Uterus (tissue), 4 donors: ENCODE measurements around the gene ATP1A2. TPM values are rescaled to one million over a fixed set of nuclear protein-coding genes. Genes with fewer than 3 reads are reported as not detected.

Source experiments
- DNase-seq, 2 donors: peaks; one replicate each; pipeline ENCODE4 v3.0.0-alpha.2; 2019 to 2020
- H3K27ac ChIP-seq, 2 donors: fragments of 200-600 bp; sonication (generic); 1 replicate in 1 of 2; 2 replicates in 1 of 2; pipeline ENCODE4 v1.5.1; 2016 to 2018
- H3K27me3 ChIP-seq, 2 donors: fragments of 200-600 bp; sonication (generic); one replicate each; pipeline ENCODE4 v1.5.1; 2018 to 2019; ENCODE audit warnings: control low read depth in 1 of 2
- H3K36me3 ChIP-seq, 2 donors: fragments of 200-600 bp; sonication (generic); one replicate each; pipeline ENCODE4 v1.5.1; 2019; ENCODE audit warnings: control low read depth in 1 of 2
- H3K4me1 ChIP-seq, 2 donors: fragments of 200-600 bp; sonication (generic); one replicate each; pipeline ENCODE4 v1.5.1; 2018 to 2019; ENCODE audit warnings: control low read depth in 1 of 2
- H3K4me3 ChIP-seq, 2 donors: fragments of 200-600 bp; sonication (generic); 1 replicate in 1 of 2; 2 replicates in 1 of 2; pipeline ENCODE4 v1.5.1; 2018 to 2019; ENCODE audit warnings: mild to moderate bottlenecking in 1 of 2
- H3K9me3 ChIP-seq, 2 donors: fragments of 200-600 bp; sonication (generic); one replicate each; pipeline ENCODE4 v1.5.1; 2019; ENCODE audit warnings: control low read depth in 1 of 2
- POLR2A ChIP-seq, 2 donors: fragments of 450-650 bp; IDR thresholded peaks; one replicate each; pipeline ENCODE4 v1.6.1; 2016; ENCODE audit warnings: antibody characterized with exemption in 2 of 2, mild to moderate bottlenecking in 1 of 2, moderate library complexity in 1 of 2
- intact Hi-C: fragments of 100-400 bp; cut with DNase I; formaldehyde crosslinking; loops from one replicate; pipeline ENCODE4 v1.15.1; 2023; ENCODE audit warnings: low total_unique reads
- total RNA-seq, 4 donors: library from RNA; depleted of rRNA in 3 of 4; stranded (reverse); fragments of >200 nt in 3 of 4; gene quantifications; one replicate each; pipeline versions ENCODE4 v1.1.0 to v1.2.4, GENCODE V29; 2014 to 2023
- TF ChIP-seq, protein P1 (sequence below), 4 experiments: fragments of 200-600 bp in 2 of 4; fragments of 450-650 bp in 2 of 4; sonication (generic) in 2 of 4; IDR thresholded peaks; one replicate each; pipeline ENCODE4 v1.5.1; 2016 to 2019; ENCODE audit warnings: antibody characterized with exemption in 4 of 4, mild to moderate bottlenecking in 2 of 4, moderate library complexity in 1 of 4
- donor health status: DM: yes; HTN: yes; CAD: no.

Gene ATP1A2
- total RNA-seq, 4 donors from 2014 or later, result 1.2 to 36.8 (median 13.4) TPM

DNA sequence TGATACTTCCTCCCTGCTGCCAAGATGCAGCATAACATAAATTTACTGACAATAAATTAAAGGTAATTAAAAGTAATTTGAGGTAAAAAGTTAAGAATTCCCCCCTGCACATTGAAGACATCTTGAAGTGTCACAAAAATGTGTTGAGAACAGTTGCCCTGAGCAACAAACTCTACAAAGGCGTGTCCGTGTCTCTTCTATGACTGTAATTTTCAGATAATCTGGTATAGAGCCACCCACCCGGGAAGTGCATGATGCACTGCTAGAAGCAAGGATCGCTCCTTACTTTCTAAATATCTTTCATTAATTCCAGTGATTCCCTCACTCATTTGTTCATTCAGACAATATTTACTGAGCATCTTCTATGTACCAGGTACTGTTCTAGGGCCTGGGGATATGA is 63.8 kb downstream of the ATP1A2 start:
- no peaks in the 10 kb centered on the region for H3K4me1 ChIP-seq
- no peaks in the 10 kb centered on the region for H3K27me3 ChIP-seq
- no peak for DNase-seq
- H3K4me3 ChIP-seq, result no peak overlapping the region
- H3K9me3 ChIP-seq, result no peaks in the 10 kb centered on the region
- no peak overlapping the region for H3K27ac ChIP-seq
- H3K36me3 ChIP-seq, result no peaks in the 10 kb centered on the region
- TF ChIP-seq POLR2A (IDR thresholded peaks at IDR 0.05), result no peak
- TF ChIP-seq, protein P1, sequence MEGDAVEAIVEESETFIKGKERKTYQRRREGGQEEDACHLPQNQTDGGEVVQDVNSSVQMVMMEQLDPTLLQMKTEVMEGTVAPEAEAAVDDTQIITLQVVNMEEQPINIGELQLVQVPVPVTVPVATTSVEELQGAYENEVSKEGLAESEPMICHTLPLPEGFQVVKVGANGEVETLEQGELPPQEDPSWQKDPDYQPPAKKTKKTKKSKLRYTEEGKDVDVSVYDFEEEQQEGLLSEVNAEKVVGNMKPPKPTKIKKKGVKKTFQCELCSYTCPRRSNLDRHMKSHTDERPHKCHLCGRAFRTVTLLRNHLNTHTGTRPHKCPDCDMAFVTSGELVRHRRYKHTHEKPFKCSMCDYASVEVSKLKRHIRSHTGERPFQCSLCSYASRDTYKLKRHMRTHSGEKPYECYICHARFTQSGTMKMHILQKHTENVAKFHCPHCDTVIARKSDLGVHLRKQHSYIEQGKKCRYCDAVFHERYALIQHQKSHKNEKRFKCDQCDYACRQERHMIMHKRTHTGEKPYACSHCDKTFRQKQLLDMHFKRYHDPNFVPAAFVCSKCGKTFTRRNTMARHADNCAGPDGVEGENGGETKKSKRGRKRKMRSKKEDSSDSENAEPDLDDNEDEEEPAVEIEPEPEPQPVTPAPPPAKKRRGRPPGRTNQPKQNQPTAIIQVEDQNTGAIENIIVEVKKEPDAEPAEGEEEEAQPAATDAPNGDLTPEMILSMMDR (IDR thresholded peaks at IDR 0.05), result no peak
- intact Hi-C loops, result no loop called here

DNA sequence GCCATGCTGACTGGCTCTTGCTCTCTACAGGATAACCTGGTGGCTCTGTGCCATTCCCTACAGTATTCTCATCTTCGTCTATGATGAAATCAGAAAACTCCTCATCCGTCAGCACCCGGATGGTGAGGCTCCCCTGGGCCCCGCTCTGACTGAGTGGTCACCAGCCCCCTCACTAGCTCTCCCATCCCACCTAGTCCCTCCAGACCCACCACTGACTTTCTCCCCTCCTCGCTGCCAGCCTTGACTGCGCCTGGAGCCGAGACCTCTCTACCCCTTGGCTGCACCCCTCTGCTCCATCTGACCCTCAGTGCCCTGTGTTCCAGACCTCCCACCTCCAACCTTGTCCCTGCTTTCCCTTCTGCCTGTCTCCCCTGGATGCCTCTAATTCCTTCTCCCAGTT is 70.7 kb downstream of the ATP1A2 start:
- no peaks in the 10 kb centered on the region for H3K4me1 ChIP-seq
- intact Hi-C loops, result no loop called here
- no peaks in the 10 kb centered on the region for H3K9me3 ChIP-seq
- no peaks in the 10 kb centered on the region for H3K36me3 ChIP-seq
- no peak for DNase-seq
- TF ChIP-seq, protein P1 (IDR thresholded peaks at IDR 0.05), result no peak
- no peak for TF ChIP-seq POLR2A (IDR thresholded peaks at IDR 0.05)
- H3K27ac ChIP-seq, result no peak overlapping the region
- no peaks in the 10 kb centered on the region for H3K27me3 ChIP-seq
- no peak overlapping the region for H3K4me3 ChIP-seq

DNA sequence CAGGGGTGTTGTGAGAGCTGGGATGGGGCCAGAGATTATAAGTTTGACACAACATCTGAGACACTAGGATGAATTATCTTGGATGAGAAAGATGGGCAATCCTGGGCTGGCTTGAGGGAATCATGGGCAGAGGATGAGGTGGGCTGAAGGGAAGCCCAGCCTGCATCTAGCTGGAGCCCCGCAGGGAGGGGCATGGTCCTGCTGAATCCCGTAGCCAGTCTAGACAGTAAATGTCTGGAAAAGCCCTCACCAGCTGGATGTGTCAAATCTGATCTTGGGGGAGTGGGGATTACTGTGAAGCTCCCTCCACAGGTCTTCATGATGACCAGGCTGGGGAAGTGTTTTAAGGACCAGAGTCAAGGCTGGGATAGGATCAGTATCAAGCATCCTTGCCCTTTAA is 71.2 kb downstream of the ATP1A2 start:
- intact Hi-C loops, result no loop called here
- Histone ChIP-seq H3K4me1 (no peaks in the 10 kb centered on the region), H3K27me3 (no peaks in the 10 kb centered on the region), H3K4me3 (no peak overlapping the region), H3K27ac (no peak overlapping the region), H3K36me3 (no peaks in the 10 kb centered on the region), H3K9me3 (no peaks in the 10 kb centered on the region)
- no peak for DNase-seq
- TF ChIP-seq, protein P1 (IDR thresholded peaks at IDR 0.05), result no peak
- TF ChIP-seq POLR2A (IDR thresholded peaks at IDR 0.05), result no peak

DNA sequence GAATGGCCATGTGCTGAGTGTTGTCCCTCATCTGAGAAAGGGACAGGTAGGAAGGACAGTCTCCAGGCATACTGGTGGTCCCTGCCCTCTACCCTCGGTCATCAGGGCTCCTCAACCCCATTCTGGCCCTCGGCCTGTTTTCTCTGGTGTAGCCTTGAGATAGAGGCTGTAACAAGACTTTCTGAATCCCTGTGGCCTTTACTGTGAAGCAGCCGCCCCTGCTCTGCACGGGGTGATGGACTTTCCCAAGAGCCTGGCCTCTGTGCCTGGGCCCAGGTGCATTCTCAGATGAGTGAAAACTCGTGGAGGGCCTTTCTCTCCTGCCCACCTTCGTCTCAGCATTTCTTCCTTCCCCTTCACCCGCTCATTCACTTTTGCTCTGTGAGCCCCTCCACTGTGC is 71.8 kb downstream of the ATP1A2 start:
- H3K4me3 ChIP-seq, result no peak overlapping the region
- H3K9me3 ChIP-seq, result no peaks in the 10 kb centered on the region
- DNase-seq, result no peak
- no peak overlapping the region for H3K27ac ChIP-seq
- H3K36me3 ChIP-seq, result no peaks in the 10 kb centered on the region
- intact Hi-C loops, result no loop called here
- TF ChIP-seq, protein P1 (IDR thresholded peaks at IDR 0.05), result no peak
- TF ChIP-seq POLR2A (IDR thresholded peaks at IDR 0.05), result no peak
- H3K4me1 ChIP-seq, result no peaks in the 10 kb centered on the region
- no peaks in the 10 kb centered on the region for H3K27me3 ChIP-seq

DNA sequence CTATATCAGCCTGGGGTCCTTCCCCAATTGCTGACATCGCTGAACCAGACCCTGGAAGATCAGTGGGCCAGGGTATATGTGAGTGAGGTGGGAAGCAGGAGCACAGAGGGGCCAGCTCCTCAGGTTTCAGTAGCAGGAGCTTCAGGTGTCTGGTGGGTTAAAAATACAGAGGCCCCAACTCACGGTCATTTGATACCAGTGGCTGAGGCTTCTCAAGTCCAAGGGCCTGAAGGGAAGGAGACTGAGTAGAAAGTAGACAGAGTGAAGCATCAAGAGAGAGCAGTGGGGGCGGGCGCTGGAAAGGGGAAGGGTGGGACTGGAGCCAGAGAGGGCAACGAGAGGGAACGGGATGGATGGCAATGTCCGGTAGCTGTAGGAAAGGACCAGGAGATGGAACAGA is 72.8 kb downstream of the ATP1A2 start:
- intact Hi-C loops, result no loop called here

More for the DNA sequence above, 72.8 kb downstream of the ATP1A2 start:
- H3K4me3 ChIP-seq, result no peak overlapping the region
- H3K36me3 ChIP-seq, result no peaks in the 10 kb centered on the region
- TF ChIP-seq POLR2A (IDR thresholded peaks at IDR 0.05), result no peak
- TF ChIP-seq, protein P1 (IDR thresholded peaks at IDR 0.05), result no peak
- no peaks in the 10 kb centered on the region for H3K27me3 ChIP-seq
- no peaks in the 10 kb centered on the region for H3K9me3 ChIP-seq
- DNase-seq, result no peak
- peaks cover 0 to 2% of the 10 kb centered on the region in 2 donors for H3K4me1 ChIP-seq
- no peak overlapping the region for H3K27ac ChIP-seq
